NOMO-1 (cell line): Measurements from ENCODE around the gene FGFRL1.

Experiments used
- DNase-seq, 2 experiments: peaks; one replicate each; lab custom pipeline; 2025; ENCODE audit not compliant: unreplicated experiment in 2 of 2; lab: John Stamatoyannopoulos, UW

Gene FGFRL1

GRCh38 chr4:1021386-1022050 is 10.1 kb downstream of the FGFRL1 start:
- DNase-seq: no peak

GRCh38 chr4:1022051-1022738 is 10.8 kb downstream of the FGFRL1 start:
- no peak for DNase-seq

DNA sequence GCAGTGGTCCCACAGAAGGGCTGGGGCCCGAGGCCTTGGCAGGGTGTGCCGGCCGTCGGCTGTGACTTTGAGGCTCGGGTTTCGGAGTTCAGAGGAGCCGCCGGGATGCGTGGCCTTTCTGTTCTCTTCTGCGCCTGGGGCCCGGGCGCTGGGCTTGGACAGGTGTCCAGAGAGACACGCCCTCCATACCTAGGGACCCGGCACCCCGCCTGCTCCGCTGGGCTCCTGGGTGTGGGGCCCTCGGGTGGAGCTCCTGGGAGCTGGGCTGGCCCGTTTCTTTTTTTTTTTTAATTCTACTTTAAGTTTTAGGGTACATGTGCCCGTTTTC is 11.3 kb downstream of the FGFRL1 start:
- no peak for DNase-seq

DNA sequence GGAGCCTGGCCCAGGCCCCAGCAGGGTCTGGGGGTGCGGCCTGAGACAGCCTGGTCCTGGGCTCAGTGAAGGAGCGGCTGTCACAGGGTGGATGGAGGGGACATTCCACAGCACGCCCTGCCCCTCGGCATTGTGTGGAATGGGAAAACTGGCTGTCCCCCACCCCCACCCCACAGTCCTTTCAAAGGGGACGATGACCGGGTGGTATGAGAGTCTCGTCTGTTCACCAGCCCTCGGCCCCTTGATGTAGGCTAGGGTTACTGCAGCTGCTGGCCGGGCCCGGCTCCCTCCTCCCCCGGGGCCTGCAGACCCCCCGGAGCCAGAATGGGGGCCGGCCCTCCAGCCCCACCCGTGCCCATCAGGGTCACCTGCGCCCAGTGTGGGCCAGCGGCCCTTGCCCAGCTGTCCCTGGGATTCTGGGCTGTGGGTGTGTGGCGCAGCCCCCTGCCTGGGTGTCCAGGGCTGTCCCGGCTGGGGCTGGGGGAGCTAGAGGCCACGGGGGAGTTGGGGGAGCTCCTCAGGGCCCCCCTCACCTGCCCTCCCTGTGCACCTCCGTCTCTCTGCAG is 11.7 kb downstream of the FGFRL1 start:
- no peak for DNase-seq

- no peak for DNase-seq
These were observed 12.7 kb downstream of the FGFRL1 start for GRCh38 chr4:1023895-1024740.

DNA sequence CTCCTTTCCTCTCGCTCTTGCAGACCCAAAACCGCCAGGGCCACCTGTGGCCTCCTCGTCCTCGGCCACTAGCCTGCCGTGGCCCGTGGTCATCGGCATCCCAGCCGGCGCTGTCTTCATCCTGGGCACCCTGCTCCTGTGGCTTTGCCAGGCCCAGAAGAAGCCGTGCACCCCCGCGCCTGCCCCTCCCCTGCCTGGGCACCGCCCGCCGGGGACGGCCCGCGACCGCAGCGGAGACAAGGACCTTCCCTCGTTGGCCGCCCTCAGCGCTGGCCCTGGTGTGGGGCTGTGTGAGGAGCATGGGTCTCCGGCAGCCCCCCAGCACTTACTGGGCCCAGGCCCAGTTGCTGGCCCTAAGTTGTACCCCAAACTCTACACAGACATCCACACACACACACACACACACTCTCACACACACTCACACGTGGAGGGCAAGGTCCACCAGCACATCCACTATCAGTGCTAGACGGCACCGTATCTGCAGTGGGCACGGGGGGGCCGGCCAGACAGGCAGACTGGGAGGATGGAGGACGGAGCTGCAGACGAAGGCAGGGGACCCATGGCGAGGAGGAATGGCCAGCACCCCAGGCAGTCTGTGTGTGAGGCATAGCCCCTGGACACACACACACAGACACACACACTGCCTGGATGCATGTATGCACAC is 13.6 kb downstream of the FGFRL1 start:
- DNase-seq: no peak

- peak in 1 of 2 experiments; percentile 16 for DNase-seq
These were observed 14.7 kb downstream of the FGFRL1 start for GRCh38 chr4:1026115-1026514.

GRCh38 chr4:1027219-1027914 is 15.9 kb downstream of the FGFRL1 start:
- no peak for DNase-seq

- DNase-seq: no peak
These were observed 16.5 kb downstream of the FGFRL1 start for GRCh38 chr4:1027915-1028238.

- no peak for DNase-seq
These were observed 17.3 kb downstream of the FGFRL1 start for GRCh38 chr4:1028574-1029220.

DNA sequence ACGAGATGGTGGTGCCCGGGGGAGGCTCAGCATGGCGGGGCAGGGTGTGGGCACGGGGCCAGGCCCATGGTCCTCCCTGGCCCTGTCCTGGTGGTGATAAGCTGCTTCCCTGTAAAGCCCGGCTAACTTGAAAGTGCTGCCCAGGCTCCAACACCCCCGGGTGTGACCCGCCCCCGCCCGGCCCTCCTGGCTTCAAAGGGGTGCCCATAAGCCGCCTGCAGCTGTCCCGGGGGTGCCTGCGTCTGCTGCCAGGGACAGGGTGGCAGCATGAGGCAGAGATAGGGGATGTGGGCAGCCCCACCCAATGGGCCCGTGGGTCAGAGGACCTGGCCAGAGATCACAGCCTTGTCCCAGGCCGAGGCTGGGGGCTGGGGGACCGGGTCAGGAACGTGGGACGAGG is 18.1 kb downstream of the FGFRL1 start:
- no peak for DNase-seq

DNA sequence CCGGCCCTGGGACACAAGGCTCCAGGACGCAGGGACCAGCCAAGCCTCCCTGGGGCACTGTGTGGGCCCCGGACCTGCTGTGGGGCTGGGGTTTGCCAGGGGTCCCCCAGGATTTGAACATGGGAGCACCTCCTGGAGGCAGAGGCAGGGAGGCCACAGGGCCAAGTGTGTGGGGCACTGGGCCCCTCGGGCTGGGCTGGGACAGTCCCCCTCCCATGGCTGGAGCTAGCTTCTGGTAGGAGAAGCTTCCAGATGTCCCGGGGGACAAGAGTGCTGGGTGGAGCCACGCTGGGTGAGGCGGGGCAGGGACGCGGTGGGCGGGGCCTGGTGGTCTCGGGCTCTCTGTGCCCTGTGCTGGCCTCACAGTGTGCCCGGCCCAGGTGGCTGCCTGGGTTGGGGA is 18.6 kb downstream of the FGFRL1 start:
- DNase-seq: no peak

GRCh38 chr4:1030559-1030958 is 19.1 kb downstream of the FGFRL1 start:
- no peak for DNase-seq

GRCh38 chr4:1031346-1031745 is 19.9 kb downstream of the FGFRL1 start:
- no peak for DNase-seq

DNA sequence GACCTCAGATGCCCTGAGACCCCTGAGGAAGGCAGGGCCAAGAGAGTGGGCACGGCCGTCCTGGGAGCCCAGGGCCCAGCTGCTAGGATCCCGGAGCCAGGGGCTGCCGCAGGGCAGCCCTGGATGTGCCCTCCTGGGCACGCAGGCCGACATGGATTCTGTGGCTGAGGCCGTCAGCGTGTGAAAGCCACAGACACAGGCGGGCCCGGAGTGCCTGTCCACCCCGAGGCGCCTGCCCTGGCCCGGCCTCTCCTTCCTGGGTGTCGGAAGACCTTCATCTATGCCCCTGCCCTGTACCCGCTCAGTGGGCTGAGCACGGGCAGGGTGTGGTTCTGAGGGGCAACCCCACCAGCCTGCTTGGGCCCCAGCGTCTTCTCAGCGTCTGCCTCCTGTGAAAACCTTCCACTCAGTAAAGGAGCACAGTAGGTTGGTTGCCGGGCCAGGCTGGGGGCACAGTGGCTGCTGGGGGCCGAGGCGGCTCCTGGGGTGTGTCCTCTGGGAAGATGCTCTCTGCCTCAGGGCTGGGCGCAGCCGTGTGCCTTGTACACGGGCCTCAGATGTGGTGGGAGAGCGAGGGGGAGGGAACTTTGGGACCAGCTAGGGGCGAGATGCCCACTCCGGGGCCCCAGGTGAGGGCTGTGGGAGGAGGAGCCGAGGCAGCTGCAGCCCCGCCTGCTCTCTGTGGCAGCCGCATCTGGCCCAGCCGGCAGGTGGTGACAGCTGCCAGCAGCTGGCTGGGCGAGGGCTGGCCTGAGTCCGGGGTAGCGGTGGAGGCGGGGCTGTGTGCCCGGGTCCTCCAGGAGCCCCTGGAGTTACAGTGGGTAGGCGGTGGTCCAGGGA is 20.8 kb downstream of the FGFRL1 start:
- no peak for DNase-seq

GRCh38 chr4:1032861-1033260 is 21.4 kb downstream of the FGFRL1 start:
- no peak for DNase-seq

- DNase-seq: no peak
These were observed 22.6 kb downstream of the FGFRL1 start for GRCh38 chr4:1033840-1034551.

DNA sequence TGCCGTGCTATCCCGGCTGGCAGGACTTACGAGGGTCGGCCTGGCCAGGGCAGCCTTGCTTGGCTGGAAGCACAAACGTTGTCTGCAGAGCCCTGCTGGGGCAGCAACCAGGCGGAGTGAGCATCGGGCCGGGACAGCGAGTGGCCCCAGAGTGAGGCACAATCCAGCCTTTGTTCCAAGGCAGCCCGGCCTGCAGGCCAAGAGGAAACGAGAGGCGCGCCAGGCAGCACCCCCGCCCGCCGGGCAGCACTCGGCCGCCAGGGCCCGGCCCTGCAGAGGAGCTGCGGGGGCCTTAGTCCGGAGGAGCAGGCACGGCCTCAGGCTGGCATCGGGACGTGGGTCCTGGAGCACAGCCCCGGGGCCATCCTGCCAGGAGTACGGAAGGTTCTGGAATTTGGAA is 24.1 kb downstream of the FGFRL1 start:
- no peak for DNase-seq

DNA sequence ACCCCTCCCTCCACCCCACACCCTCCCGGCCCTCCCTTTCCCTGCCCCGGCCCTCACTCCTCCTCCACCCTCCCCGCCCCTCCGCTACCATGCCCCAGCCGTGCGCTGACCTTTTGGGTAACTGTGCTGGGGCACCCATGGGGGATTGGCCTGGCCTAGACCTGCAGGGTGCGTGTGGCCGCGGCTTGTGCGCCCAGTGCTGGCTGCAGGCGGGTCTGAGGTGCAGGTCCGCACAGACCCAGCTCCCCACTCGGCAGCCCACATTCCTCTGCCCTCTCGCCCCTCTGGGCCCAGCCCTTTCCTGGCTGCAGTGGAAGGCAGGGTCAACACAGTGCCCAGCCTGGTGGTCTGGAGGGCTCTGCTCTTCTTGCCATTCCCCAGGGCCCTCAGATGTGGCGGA is 24.7 kb downstream of the FGFRL1 start:
- DNase-seq: no peak
